HEK293 (cell line): ENCODE results near the gene GPR22.

Experiments
- CTCF ChIA-PET: fragments of 350-600 bp; formaldehyde crosslinking; extraction: SDS; loops from one replicate; lab custom pipeline; 2021; ENCODE audit warnings: antibody characterized with exemption; lab: Yijun Ruan, JAX
- POLR2A ChIA-PET: fragments of 300-600 bp; formaldehyde crosslinking; extraction: SDS; loops from one replicate; lab custom pipeline; 2020; ENCODE audit warnings: antibody characterized with exemption, inconsistent platforms; lab: Yijun Ruan, JAX
- H3K27ac ChIP-seq: fragments of 200-500 bp; sonication (Bioruptor generic); 2 replicates; pipeline ENCODE4 v1.5.1; 2014; ENCODE audit warnings: low read depth, low read length, control low read depth, inconsistent platforms; ENCODE audit errors: extremely low read depth
- H3K36me3 ChIP-seq, 2 experiments: fragments of 200-500 bp in 1 of 2; sonication (Bioruptor generic) in 1 of 2; 1 replicate in 1 of 2; 2 replicates in 1 of 2; pipeline ENCODE4 v1.5.1; 2014 to 2017; ENCODE audit warnings: inconsistent platforms in 2 of 2, low read length in 2 of 2; ENCODE audit not compliant: control insufficient read depth in 2 of 2, insufficient read depth in 1 of 2
- H3K4me1 ChIP-seq: fragments of 200-500 bp; sonication (Bioruptor generic); 2 replicates; pipeline ENCODE4 v1.5.1; 2014; ENCODE audit warnings: mild to moderate bottlenecking, low read length, inconsistent platforms; ENCODE audit not compliant: control insufficient read depth, insufficient read depth
- H3K4me3 ChIP-seq: 2 replicates; pipeline ENCODE4 v1.5.1; 2011; ENCODE audit warnings: low read depth, mild to moderate bottlenecking, control low read depth, low read length, moderate library complexity
- H3K9me3 ChIP-seq: fragments of 200-500 bp; sonication (Bioruptor generic); 2 replicates; pipeline ENCODE4 v1.5.1; 2014; ENCODE audit warnings: low read depth, low read length, inconsistent platforms; ENCODE audit not compliant: control insufficient read depth, insufficient read depth
- FEZF1 ChIP-seq: fragments of 450-650 bp; formaldehyde crosslinking; IDR thresholded peaks from 2 replicates; pipeline ENCODE4 v1.5.1; 2016; ENCODE audit warnings: missing biosample characterization, missing genetic modification characterization
- HOXA7 ChIP-seq: sonication (generic); formaldehyde crosslinking; IDR thresholded peaks from 2 replicates; pipeline ENCODE4 v1.8.1; 2022; ENCODE audit warnings: missing genetic modification reagents, borderline replicate concordance
- KLF16 ChIP-seq: fragments of 450-650 bp; formaldehyde crosslinking; IDR thresholded peaks from 2 replicates; pipeline ENCODE4 v1.5.1; 2017; ENCODE audit warnings: missing biosample characterization, missing genetic modification characterization
- MEIS1 ChIP-seq: sonication (generic); formaldehyde crosslinking; IDR thresholded peaks from 2 replicates; pipeline ENCODE4 v1.8.1; 2022; ENCODE audit warnings: missing genetic modification reagents, mild to moderate bottlenecking, borderline replicate concordance
- RBAK ChIP-seq: fragments of 450-650 bp; formaldehyde crosslinking; IDR thresholded peaks from 2 replicates; pipeline ENCODE4 v1.5.1; 2016; ENCODE audit warnings: missing biosample characterization, missing genetic modification characterization
- ZBTB1 ChIP-seq: fragments of 450-650 bp; formaldehyde crosslinking; IDR thresholded peaks from 2 replicates; pipeline ENCODE4 v1.5.1; 2016; ENCODE audit warnings: missing biosample characterization, missing genetic modification characterization
- ZBTB48 ChIP-seq: fragments of 450-650 bp; formaldehyde crosslinking; IDR thresholded peaks from 2 replicates; pipeline ENCODE4 v1.5.1; 2016; ENCODE audit warnings: missing biosample characterization, missing genetic modification characterization
- ZFHX2 ChIP-seq: fragments of 450-650 bp; formaldehyde crosslinking; conservative IDR thresholded peaks from 2 replicates; pipeline ENCODE4 v1.5.1; 2016; ENCODE audit warnings: missing biosample characterization, missing genetic modification characterization
- ZFP37 ChIP-seq: fragments of 450-650 bp; formaldehyde crosslinking; IDR thresholded peaks from 2 replicates; pipeline ENCODE4 v1.5.1; 2016; ENCODE audit warnings: missing biosample characterization, missing genetic modification characterization
- ZFP41 ChIP-seq: fragments of 450-650 bp; formaldehyde crosslinking; IDR thresholded peaks from 2 replicates; pipeline ENCODE4 v1.5.1; 2016; ENCODE audit warnings: missing biosample characterization, missing genetic modification characterization, borderline replicate concordance
- ZIC2 ChIP-seq: fragments of 450-650 bp; formaldehyde crosslinking; IDR thresholded peaks from 2 replicates; pipeline ENCODE4 v1.5.1; 2016; ENCODE audit warnings: missing biosample characterization, missing genetic modification characterization
- ZNF112 ChIP-seq: fragments of 450-650 bp; formaldehyde crosslinking; IDR thresholded peaks from 2 replicates; pipeline ENCODE4 v1.5.0; 2017; ENCODE audit warnings: missing biosample characterization, missing genetic modification characterization
- ZNF121 ChIP-seq: fragments of 450-650 bp; formaldehyde crosslinking; IDR thresholded peaks from 2 replicates; pipeline ENCODE4 v1.5.1; 2016; ENCODE audit warnings: missing biosample characterization, missing genetic modification characterization
- ZNF169 ChIP-seq: fragments of 450-650 bp; formaldehyde crosslinking; IDR thresholded peaks from 2 replicates; pipeline ENCODE4 v1.5.1; 2016; ENCODE audit warnings: missing biosample characterization, missing genetic modification characterization
- ZNF184 ChIP-seq: fragments of 450-650 bp; IDR thresholded peaks from 2 replicates; pipeline ENCODE4 v1.5.1; 2018; ENCODE audit warnings: missing biosample characterization, mild to moderate bottlenecking, missing genetic modification characterization
- ZNF2 ChIP-seq: fragments of 450-650 bp; formaldehyde crosslinking; IDR thresholded peaks from 2 replicates; pipeline ENCODE4 v1.5.1; 2016; ENCODE audit warnings: missing biosample characterization, missing genetic modification characterization
- ZNF221 ChIP-seq: fragments of 450-650 bp; formaldehyde crosslinking; IDR thresholded peaks from 2 replicates; pipeline ENCODE4 v1.5.1; 2017; ENCODE audit warnings: missing biosample characterization, missing genetic modification characterization, borderline replicate concordance
- ZNF26 ChIP-seq: fragments of 450-650 bp; formaldehyde crosslinking; IDR thresholded peaks from 2 replicates; pipeline ENCODE4 v1.5.1; 2016; ENCODE audit warnings: missing biosample characterization, missing genetic modification characterization
- ZNF302 ChIP-seq: fragments of 450-650 bp; formaldehyde crosslinking; IDR thresholded peaks from 2 replicates; pipeline ENCODE4 v1.5.1; 2016; ENCODE audit warnings: missing biosample characterization, missing genetic modification characterization, low read depth
- ZNF404 ChIP-seq: fragments of 450-650 bp; formaldehyde crosslinking; IDR thresholded peaks from 2 replicates; pipeline ENCODE4 v1.5.1; 2017; ENCODE audit warnings: missing biosample characterization, missing genetic modification characterization
- ZNF416 ChIP-seq: fragments of 450-650 bp; formaldehyde crosslinking; IDR thresholded peaks from 2 replicates; pipeline ENCODE4 v1.5.1; 2016; ENCODE audit warnings: missing biosample characterization, missing genetic modification characterization
- ZNF510 ChIP-seq: fragments of 450-650 bp; formaldehyde crosslinking; IDR thresholded peaks from 2 replicates; pipeline ENCODE4 v1.5.1; 2018; ENCODE audit warnings: mild to moderate bottlenecking, missing genetic modification characterization, missing biosample characterization; ENCODE audit not compliant: insufficient replicate concordance
- ZNF558 ChIP-seq: fragments of 450-650 bp; formaldehyde crosslinking; IDR thresholded peaks from 2 replicates; pipeline ENCODE4 v1.5.1; 2016; ENCODE audit warnings: missing biosample characterization, missing genetic modification characterization
- ZNF571 ChIP-seq: fragments of 450-650 bp; formaldehyde crosslinking; IDR thresholded peaks from 2 replicates; pipeline ENCODE4 v1.5.0; 2017; ENCODE audit warnings: missing biosample characterization, missing genetic modification characterization
- ZNF580 ChIP-seq: fragments of 450-650 bp; formaldehyde crosslinking; IDR thresholded peaks from 2 replicates; pipeline ENCODE4 v1.5.1; 2016; ENCODE audit warnings: missing biosample characterization, missing genetic modification characterization
- ZNF610 ChIP-seq: fragments of 450-650 bp; formaldehyde crosslinking; IDR thresholded peaks from 2 replicates; pipeline ENCODE4 v1.5.1; 2016; ENCODE audit warnings: missing biosample characterization, missing genetic modification characterization, borderline replicate concordance
- ZNF623 ChIP-seq: fragments of 450-650 bp; formaldehyde crosslinking; IDR thresholded peaks from 2 replicates; pipeline ENCODE4 v1.5.1; 2016; ENCODE audit warnings: missing biosample characterization, missing genetic modification characterization
- ZSCAN5A ChIP-seq: fragments of 450-650 bp; formaldehyde crosslinking; IDR thresholded peaks from 2 replicates; pipeline ENCODE4 v1.5.1; 2016; ENCODE audit warnings: missing biosample characterization, missing genetic modification characterization
- TF ChIP-seq, protein P1 (sequence below): fragments of 450-650 bp; formaldehyde crosslinking; optimal IDR thresholded peaks from 2 replicates; pipeline ENCODE3; 2016; ENCODE audit warnings: missing biosample characterization, mild to moderate bottlenecking, missing genetic modification characterization
- TF ChIP-seq, protein P2 (sequence below): fragments of 450-650 bp; formaldehyde crosslinking; IDR thresholded peaks from 2 replicates; pipeline ENCODE4 v1.5.1; 2017; ENCODE audit warnings: missing biosample characterization, mild to moderate bottlenecking, missing genetic modification characterization, moderate library complexity
- TF ChIP-seq, protein P3 (sequence below): sonication (generic); formaldehyde crosslinking; IDR thresholded peaks from 2 replicates; pipeline ENCODE4 v1.8.1; 2022; ENCODE audit warnings: mild to moderate bottlenecking, moderate library complexity, missing genetic modification reagents

The GPR22 gene

GRCh38 chr7:107428642-107429041, 41.2 kb upstream of the GPR22 start:
- TF ChIP-seq ZFP41 (no peak), ZNF2 (tag by site-specific recombination) (no peak), ZBTB48 (tag by site-specific recombination) (no peak), ZNF169 (tag by site-specific recombination) (no peak), ZNF302 (tag by site-specific recombination) (no peak), RBAK (tag by site-specific recombination) (no peak), ZNF623 (no peak), ZIC2 (no peak), ZFHX2 (no peak), ZNF221 (tag by site-specific recombination) (no peak), ZSCAN5A (tag by site-specific recombination) (no peak), ZNF184 (tag by site-specific recombination) (no peak), ZNF558 (tag by site-specific recombination) (no peak), ZNF610 (no peak), ZNF580 (tag by site-specific recombination) (no peak), KLF16 (tag by site-specific recombination) (no peak), ZFP37 (tag by site-specific recombination) (no peak), HOXA7 (no peak)
- TF ChIP-seq, protein P1, sequence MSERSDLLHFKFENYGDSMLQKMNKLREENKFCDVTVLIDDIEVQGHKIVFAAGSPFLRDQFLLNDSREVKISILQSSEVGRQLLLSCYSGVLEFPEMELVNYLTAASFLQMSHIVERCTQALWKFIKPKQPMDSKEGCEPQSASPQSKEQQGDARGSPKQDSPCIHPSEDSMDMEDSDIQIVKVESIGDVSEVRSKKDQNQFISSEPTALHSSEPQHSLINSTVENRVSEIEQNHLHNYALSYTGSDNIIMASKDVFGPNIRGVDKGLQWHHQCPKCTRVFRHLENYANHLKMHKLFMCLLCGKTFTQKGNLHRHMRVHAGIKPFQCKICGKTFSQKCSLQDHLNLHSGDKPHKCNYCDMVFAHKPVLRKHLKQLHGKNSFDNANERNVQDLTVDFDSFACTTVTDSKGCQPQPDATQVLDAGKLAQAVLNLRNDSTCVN (tag by site-specific recombination): no peak
- TF ChIP-seq, protein P2, sequence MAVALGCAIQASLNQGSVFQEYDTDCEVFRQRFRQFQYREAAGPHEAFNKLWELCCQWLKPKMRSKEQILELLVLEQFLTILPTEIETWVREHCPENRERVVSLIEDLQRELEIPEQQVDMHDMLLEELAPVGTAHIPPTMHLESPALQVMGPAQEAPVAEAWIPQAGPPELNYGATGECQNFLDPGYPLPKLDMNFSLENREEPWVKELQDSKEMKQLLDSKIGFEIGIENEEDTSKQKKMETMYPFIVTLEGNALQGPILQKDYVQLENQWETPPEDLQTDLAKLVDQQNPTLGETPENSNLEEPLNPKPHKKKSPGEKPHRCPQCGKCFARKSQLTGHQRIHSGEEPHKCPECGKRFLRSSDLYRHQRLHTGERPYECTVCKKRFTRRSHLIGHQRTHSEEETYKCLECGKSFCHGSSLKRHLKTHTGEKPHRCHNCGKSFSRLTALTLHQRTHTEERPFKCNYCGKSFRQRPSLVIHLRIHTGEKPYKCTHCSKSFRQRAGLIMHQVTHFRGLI (tag by site-specific recombination): no peak
- TF ChIP-seq, all 188 proteins: peak for 0
- Histone ChIP-seq H3K4me3 (no peak overlapping the region), H3K9me3 (no peaks in the 10 kb centered on the region), H3K36me3 (no peaks in the 10 kb centered on the region), H3K4me1 (no peaks in the 10 kb centered on the region), H3K27ac (no peak overlapping the region)
- ChIA-PET CTCF (interaction anchor here (0.7 kb wide), 1 partner anchor 271 kb away, joined by 3 read pairs; no protein-coding TSS in a partner anchor), POLR2A (no interaction called here)

DNA sequence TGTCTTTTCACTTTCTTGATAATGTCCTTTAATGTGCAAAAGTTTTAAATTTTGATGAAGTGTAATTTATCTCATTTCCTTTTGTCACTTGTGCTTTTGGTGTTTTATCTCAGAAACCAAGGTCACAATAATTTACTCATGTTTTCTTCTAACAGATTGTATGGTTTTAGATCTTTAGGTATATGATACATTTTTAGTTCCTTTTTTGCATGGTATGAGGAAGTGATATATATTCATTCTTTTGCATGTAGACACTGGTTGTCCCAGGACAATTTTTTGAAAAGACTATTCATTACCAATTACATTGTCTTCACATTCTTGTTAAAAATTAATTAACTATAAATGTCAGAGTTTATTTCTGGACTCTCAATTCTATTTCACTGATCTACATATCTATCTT, 39.8 kb upstream of the GPR22 start:
- H3K9me3 ChIP-seq: no peaks in the 10 kb centered on the region
- H3K36me3 ChIP-seq: no peaks in the 10 kb centered on the region
- POLR2A ChIA-PET: no interaction called here
- H3K4me1 ChIP-seq: no peaks in the 10 kb centered on the region
- no peak overlapping the region for H3K27ac ChIP-seq
- CTCF ChIA-PET: no interaction called here
- no peak overlapping the region for H3K4me3 ChIP-seq
- TF ChIP-seq ZNF571 (tag by site-specific recombination) (no peak), ZNF510 (tag by site-specific recombination) (no peak), ZBTB1 (tag by site-specific recombination) (no peak), MEIS1 (CRISPR knock-in tag) (no peak), ZNF112 (tag by site-specific recombination) (no peak), HOXA7 (no peak), ZNF416 (tag by site-specific recombination) (no peak), ZNF26 (tag by site-specific recombination) (no peak), ZNF121 (no peak), FEZF1 (tag by site-specific recombination) (no peak), ZNF404 (tag by site-specific recombination) (no peak)
- TF ChIP-seq, protein P3, sequence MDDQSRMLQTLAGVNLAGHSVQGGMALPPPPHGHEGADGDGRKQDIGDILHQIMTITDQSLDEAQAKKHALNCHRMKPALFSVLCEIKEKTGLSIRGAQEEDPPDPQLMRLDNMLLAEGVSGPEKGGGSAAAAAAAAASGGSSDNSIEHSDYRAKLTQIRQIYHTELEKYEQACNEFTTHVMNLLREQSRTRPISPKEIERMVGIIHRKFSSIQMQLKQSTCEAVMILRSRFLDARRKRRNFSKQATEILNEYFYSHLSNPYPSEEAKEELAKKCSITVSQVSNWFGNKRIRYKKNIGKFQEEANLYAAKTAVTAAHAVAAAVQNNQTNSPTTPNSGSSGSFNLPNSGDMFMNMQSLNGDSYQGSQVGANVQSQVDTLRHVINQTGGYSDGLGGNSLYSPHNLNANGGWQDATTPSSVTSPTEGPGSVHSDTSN (CRISPR knock-in tag): no peak
